Muscle layer of duodenum (tissue), 2 donors: ENCODE results near the gene SMG9.
"Not testable (repeated sequence)": the region's sequence is repeated elsewhere in the genome, so short reads cannot be mapped to it uniquely, and the experiment has no call there.

Source experiments
- H3K27ac ChIP-seq: one replicate; pipeline ENCODE4 v1.7.0; 2013; ENCODE audit warnings: mild to moderate bottlenecking, low read length
- H3K27me3 ChIP-seq: one replicate; pipeline ENCODE4 v1.7.0; 2013; ENCODE audit warnings: low read depth, mild to moderate bottlenecking, control low read depth, low read length
- H3K36me3 ChIP-seq, 2 donors: one replicate each; pipeline ENCODE4 v1.7.0; 2013; ENCODE audit warnings: low read length in 2 of 2, control low read depth in 1 of 2, mild to moderate bottlenecking in 1 of 2; ENCODE audit not compliant: insufficient read depth in 2 of 2, control insufficient read depth in 1 of 2
- H3K4me1 ChIP-seq, 2 donors: one replicate each; pipeline ENCODE4 v1.7.0; 2013; ENCODE audit warnings: low read length in 2 of 2, mild to moderate bottlenecking in 2 of 2, control low read depth in 1 of 2, moderate library complexity in 1 of 2; ENCODE audit not compliant: insufficient read depth in 2 of 2, control insufficient read depth in 1 of 2
- H3K4me3 ChIP-seq, 2 donors: one replicate each; pipeline ENCODE4 v1.7.0; 2013; ENCODE audit warnings: low read length in 2 of 2, low read depth in 1 of 2, mild to moderate bottlenecking in 1 of 2
- H3K9me3 ChIP-seq, 2 donors: one replicate each; pipeline ENCODE4 v1.7.0; 2013; ENCODE audit warnings: low read length in 2 of 2, control low read depth in 1 of 2, mild to moderate bottlenecking in 1 of 2; ENCODE audit not compliant: control insufficient read depth in 1 of 2
- donor health status: healthy.

SMG9 gene

GRCh38 chr19:43766755-43767043 lies 11.9 kb upstream of the SMG9 start:
- Histone ChIP-seq H3K36me3 (no peaks in the 10 kb centered on the region), H3K27me3 (no peaks in the 10 kb centered on the region), H3K4me3 (no peak overlapping the region), H3K27ac (no peak overlapping the region), H3K4me1 (peaks cover 0 to 5% of the 10 kb centered on the region in 2 donors), H3K9me3 (no peaks in the 10 kb centered on the region)

- H3K27ac ChIP-seq: peak overlapping the region; percentile 56
- no peaks in the 10 kb centered on the region for H3K9me3 ChIP-seq
- no peak overlapping the region for H3K4me3 ChIP-seq
- H3K4me1 ChIP-seq: peaks cover 0 to 5% of the 10 kb centered on the region in 2 donors
- H3K36me3 ChIP-seq: no peaks in the 10 kb centered on the region
- H3K27me3 ChIP-seq: no peaks in the 10 kb centered on the region
Observed at GRCh38 chr19:43765109-43765876, 10.5 kb upstream of the SMG9 start.

DNA sequence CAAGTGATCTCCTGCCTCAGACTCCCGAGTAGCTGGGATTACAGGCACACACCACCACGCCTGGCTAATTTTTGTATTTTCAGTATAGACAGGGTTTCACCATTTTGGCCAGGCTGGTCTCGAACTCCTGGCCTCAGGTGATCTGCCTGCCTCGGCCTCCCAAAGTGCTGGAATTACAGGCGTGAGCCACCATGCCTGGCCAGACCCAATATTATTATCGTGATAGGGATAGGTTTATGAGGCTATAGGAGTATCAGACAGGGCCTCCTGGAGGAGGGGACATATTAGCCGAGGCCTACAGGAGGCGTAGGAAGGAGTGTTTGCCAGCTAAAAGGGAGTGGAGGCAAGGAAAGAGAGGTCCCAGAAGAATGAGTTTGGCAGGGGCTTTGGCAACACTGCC lies 9.9 kb upstream of the SMG9 start:
- H3K27ac ChIP-seq: peak overlapping the region; percentile 56
- H3K4me1 ChIP-seq: not testable (repeated sequence)

DNA sequence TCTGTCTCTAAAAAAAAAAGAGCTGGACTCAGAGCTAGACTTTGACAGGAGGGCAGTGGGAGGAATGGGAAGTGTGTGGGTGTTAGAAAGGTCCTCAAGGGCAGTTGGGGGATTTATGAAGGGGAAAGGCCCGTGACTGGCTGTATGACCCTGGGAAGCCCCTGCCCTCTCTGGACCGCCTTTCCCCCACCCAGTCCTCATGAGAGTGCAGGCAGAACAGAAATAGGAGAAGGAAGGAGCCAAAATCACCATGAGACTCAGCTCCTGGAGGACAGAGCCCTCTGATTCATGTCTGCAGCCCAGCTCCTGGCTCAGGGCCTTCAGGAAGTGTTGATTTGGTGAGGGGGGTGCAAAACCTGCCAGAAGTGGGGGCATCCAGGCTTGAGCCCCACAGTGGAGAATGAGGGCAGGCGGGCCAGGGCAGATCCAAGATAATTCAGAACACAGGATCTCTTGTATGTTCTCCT lies 8.7 kb upstream of the SMG9 start:
- no peaks in the 10 kb centered on the region for H3K36me3 ChIP-seq
- peaks cover 0 to 5% of the 10 kb centered on the region in 2 donors for H3K4me1 ChIP-seq

More for the DNA sequence above, 9.9 kb upstream of the SMG9 start:
- not testable (repeated sequence) for H3K36me3 ChIP-seq, H3K9me3 ChIP-seq, H3K4me3 ChIP-seq, H3K27me3 ChIP-seq

GRCh38 chr19:43762814-43763213 lies 8.1 kb upstream of the SMG9 start:
- Histone ChIP-seq H3K27ac (no peak overlapping the region), H3K9me3 (no peaks in the 10 kb centered on the region), H3K4me1 (peaks cover 0 to 5% of the 10 kb centered on the region in 2 donors), H3K36me3 (no peaks in the 10 kb centered on the region), H3K4me3 (no peak overlapping the region), H3K27me3 (no peaks in the 10 kb centered on the region)

More for the DNA sequence above, 8.7 kb upstream of the SMG9 start:
- no peaks in the 10 kb centered on the region for H3K9me3 ChIP-seq
- no peaks in the 10 kb centered on the region for H3K27me3 ChIP-seq
- no peak overlapping the region for H3K27ac ChIP-seq
- no peak overlapping the region for H3K4me3 ChIP-seq

- H3K27ac ChIP-seq: no peak overlapping the region
- no peaks in the 10 kb centered on the region for H3K36me3 ChIP-seq
- H3K9me3 ChIP-seq: no peaks in the 10 kb centered on the region
- no peaks in the 10 kb centered on the region for H3K4me1 ChIP-seq
- H3K27me3 ChIP-seq: no peaks in the 10 kb centered on the region
- H3K4me3 ChIP-seq: no peak overlapping the region
Observed at GRCh38 chr19:43760941-43761340, 6.2 kb upstream of the SMG9 start.

DNA sequence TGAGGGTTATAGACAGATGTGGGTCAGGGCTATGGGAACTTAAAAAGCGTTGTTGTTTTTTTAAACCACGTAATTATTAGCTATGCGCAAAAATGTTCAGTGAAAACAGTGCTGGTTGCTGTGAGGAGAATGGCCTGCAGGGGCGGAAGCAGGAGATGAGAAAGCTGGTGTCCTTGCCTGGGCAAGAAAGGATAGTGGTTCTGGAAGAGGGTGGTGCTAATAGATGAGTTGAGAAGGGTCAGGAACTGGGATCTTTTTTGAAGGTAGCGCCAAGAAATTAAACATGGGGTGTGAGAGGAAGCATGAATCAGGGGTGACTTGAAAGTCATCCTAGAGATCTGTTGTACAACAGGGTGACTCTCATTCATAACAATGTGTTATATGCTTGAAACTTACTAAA lies 4.8 kb upstream of the SMG9 start:
- H3K9me3 ChIP-seq: no peaks in the 10 kb centered on the region
- H3K27ac ChIP-seq: no peak overlapping the region
- H3K36me3 ChIP-seq: peaks cover 0 to 7% of the 10 kb centered on the region in 2 donors
- no peak overlapping the region for H3K4me3 ChIP-seq
- H3K27me3 ChIP-seq: no peaks in the 10 kb centered on the region
- H3K4me1 ChIP-seq: no peaks in the 10 kb centered on the region

- peak overlapping the region; percentile 82 to 85 for H3K4me3 ChIP-seq
- peaks cover 0 to 13% of the 10 kb centered on the region in 2 donors for H3K36me3 ChIP-seq
- H3K9me3 ChIP-seq: no peaks in the 10 kb centered on the region
- H3K27ac ChIP-seq: peak overlapping the region; percentile 96
- H3K27me3 ChIP-seq: no peaks in the 10 kb centered on the region
- H3K4me1 ChIP-seq: peaks cover 0 to 23% of the 10 kb centered on the region in 2 donors
Observed at GRCh38 chr19:43755256-43755801, 567 bp upstream of the SMG9 start.

DNA sequence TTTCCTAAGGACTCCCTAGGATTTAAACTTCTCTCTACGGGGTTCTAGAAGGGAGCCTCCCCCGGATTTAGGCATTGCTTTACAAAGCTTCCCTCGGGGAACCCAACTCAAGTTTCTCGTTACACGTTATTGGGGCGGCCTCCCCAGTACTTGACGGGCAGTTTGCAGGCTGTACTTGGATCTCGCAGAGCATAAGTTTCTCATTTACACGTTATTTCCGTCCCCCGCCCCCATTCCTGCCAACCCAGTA lies 584 bp downstream of the SMG9 start:
- Histone ChIP-seq H3K9me3 (no peaks in the 10 kb centered on the region), H3K4me1 (peaks cover 0 to 23% of the 10 kb centered on the region in 2 donors), H3K27ac (peak overlapping the region; percentile 96)

GRCh38 chr19:43752287-43752875 lies 2.4 kb downstream of the SMG9 start:
- Histone ChIP-seq H3K4me3 (no peak overlapping the region), H3K27ac (no peak overlapping the region), H3K27me3 (no peaks in the 10 kb centered on the region), H3K4me1 (peaks cover 0 to 23% of the 10 kb centered on the region in 2 donors), H3K36me3 (peaks cover 25 to 43% of the 10 kb centered on the region in 2 donors), H3K9me3 (no peaks in the 10 kb centered on the region)

More for the DNA sequence above, 584 bp downstream of the SMG9 start:
- peaks cover 9 to 25% of the 10 kb centered on the region in 2 donors for H3K36me3 ChIP-seq
- H3K4me3 ChIP-seq: peak overlapping the region; percentile 82 to 85
- H3K27me3 ChIP-seq: no peaks in the 10 kb centered on the region

GRCh38 chr19:43751466-43752220 lies 3.1 kb downstream of the SMG9 start:
- H3K4me3 ChIP-seq: no peak overlapping the region
- H3K9me3 ChIP-seq: no peaks in the 10 kb centered on the region
- no peak overlapping the region for H3K27ac ChIP-seq
- no peaks in the 10 kb centered on the region for H3K27me3 ChIP-seq
- H3K4me1 ChIP-seq: peaks cover 0 to 23% of the 10 kb centered on the region in 2 donors
- peaks cover 30 to 50% of the 10 kb centered on the region in 2 donors for H3K36me3 ChIP-seq
